Breast epithelium (tissue), 3 donors: ENCODE measurements around the gene SIX5.

Experiments
- POLR2A ChIP-seq: fragments of 450-650 bp; IDR thresholded peaks from one replicate; pipeline ENCODE4 v1.6.1; 2016; ENCODE audit warnings: antibody characterized with exemption, mild to moderate bottlenecking, moderate library complexity
- POLR2AphosphoS5 ChIP-seq, 3 donors: sonication (generic); formaldehyde crosslinking; IDR thresholded peaks; one replicate each; pipeline ENCODE4 v1.6.1; 2017; ENCODE audit warnings: antibody characterized with exemption in 3 of 3
- TF ChIP-seq, protein P1 (sequence below), 3 donors: fragments of 450-650 bp; IDR thresholded peaks; one replicate each; pipeline ENCODE4 v1.5.1; 2016 to 2017; ENCODE audit warnings: antibody characterized with exemption in 3 of 3, mild to moderate bottlenecking in 3 of 3, moderate library complexity in 3 of 3

DNA sequence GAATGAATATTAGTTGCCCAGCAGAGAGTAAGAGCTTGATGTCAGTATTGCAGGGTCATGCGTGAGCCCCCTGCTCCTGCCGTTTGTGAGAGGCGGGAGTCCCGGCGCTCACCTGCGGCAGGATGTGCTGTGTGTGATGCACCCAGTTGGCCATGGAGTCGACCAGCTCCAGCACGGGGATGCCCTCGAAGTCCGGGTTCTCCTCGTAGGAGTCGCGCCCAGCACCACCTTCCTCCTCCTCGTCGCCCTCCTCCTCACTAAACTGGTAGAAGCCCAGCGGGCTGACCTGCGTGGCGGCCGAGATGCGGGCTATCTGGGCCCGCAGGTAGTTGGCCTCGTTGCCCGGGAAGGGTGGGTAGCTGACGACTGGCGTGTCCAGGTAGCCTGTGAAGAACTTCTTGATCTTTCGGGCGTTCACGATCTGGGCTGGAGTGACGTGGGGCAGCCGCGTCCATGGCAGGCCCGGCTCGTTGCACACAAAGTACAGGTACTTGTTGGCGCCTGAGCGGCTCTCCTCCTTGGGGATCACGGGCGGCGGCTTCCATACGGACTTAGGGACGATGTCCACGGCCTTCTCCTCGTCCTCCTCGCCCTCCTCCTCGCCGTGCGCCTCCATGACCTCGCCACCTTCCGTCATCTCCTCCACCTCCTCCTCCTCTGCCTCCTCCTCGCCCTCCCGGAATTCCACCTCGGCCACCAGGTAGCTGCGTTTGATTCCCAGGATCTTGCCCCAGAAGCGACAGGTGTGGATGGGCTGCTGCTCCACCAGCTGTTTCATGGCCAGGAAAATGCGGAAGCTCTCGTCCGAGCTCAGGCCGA lies 35.3 kb upstream of the SIX5 start:
- TF ChIP-seq, protein P1, sequence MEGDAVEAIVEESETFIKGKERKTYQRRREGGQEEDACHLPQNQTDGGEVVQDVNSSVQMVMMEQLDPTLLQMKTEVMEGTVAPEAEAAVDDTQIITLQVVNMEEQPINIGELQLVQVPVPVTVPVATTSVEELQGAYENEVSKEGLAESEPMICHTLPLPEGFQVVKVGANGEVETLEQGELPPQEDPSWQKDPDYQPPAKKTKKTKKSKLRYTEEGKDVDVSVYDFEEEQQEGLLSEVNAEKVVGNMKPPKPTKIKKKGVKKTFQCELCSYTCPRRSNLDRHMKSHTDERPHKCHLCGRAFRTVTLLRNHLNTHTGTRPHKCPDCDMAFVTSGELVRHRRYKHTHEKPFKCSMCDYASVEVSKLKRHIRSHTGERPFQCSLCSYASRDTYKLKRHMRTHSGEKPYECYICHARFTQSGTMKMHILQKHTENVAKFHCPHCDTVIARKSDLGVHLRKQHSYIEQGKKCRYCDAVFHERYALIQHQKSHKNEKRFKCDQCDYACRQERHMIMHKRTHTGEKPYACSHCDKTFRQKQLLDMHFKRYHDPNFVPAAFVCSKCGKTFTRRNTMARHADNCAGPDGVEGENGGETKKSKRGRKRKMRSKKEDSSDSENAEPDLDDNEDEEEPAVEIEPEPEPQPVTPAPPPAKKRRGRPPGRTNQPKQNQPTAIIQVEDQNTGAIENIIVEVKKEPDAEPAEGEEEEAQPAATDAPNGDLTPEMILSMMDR (IDR thresholded peaks at IDR 0.05) = no peak
- no peak for TF ChIP-seq POLR2A
- no peak for TF ChIP-seq POLR2AphosphoS5 (IDR thresholded peaks at IDR 0.05)
